ENCODE data around the gene APBB1IP. TPM values are rescaled to one million over a fixed set of nuclear protein-coding genes. Genes with fewer than 3 reads are reported as not detected.

APBB1IP gene
- total RNA-seq, 3 donors from 2014 or later (not counting 1 experiment from before 2014, with no cell fraction given): 92.5 to 119 (median 100) TPM

DNA sequence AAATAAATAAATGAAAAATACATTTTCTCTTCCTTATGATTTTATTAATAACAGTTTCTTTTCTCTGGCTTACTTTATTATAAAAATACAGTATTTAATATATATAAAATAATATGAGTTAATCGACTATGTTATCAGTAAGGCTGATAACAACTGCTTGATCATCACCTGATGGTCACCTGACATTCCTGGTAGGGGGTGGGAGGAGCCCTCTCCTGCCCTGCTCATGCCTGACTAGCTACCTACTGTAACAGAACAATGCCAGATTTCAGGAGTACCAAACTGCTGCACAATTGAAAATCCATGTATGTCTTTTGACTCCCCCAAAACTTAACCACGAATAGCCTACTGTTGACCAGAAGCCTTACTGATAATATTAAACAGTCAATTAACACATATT, 1.3 kb upstream of the APBB1IP start:
- Histone ChIP-seq H3K27ac (ENCODE audit: low read length) (peak overlapping the region; percentile 89), H3K27me3 (ENCODE audit: control insufficient read depth, insufficient read depth, low read length) (no peaks in the 10 kb centered on the region), H3K9me3 (ENCODE audit: control insufficient read depth, insufficient read depth, low read length) (no peaks in the 10 kb centered on the region), H3K4me3 (ENCODE audit: low read length) (no peak overlapping the region), H3K36me3 (ENCODE audit: control insufficient read depth, insufficient read depth, low read length) (no peaks in the 10 kb centered on the region), H3K4me1 (ENCODE audit: control insufficient read depth, insufficient read depth, low read length) (peaks cover 30% of the 10 kb centered on the region)
- ATAC-seq (no peak), DNase-seq (peak in 1 of 2 donors; percentile 37)
- intact Hi-C loops (cut with micrococcal nuclease): loop anchor here (2.0 to 5.0 kb wide), 2 partner anchors 102 to 420 kb away; no protein-coding TSS in a partner anchor
- no peaks in the 10 kb centered on the region for H3K36me3 Mint-ChIP-seq
- WGBS (ENCODE audit: insufficient coverage): no CpG with 5 or more reads among the region's 2 CpGs
- H3K4me3 Mint-ChIP-seq: no peak overlapping the region
- no peaks in the 10 kb centered on the region for H3K27me3 Mint-ChIP-seq (ENCODE audit: low read depth in 2 of 2)
- peaks cover 0 to 2% of the 10 kb centered on the region in 2 donors for H3K9me3 Mint-ChIP-seq
- TF ChIP-seq, protein P1, sequence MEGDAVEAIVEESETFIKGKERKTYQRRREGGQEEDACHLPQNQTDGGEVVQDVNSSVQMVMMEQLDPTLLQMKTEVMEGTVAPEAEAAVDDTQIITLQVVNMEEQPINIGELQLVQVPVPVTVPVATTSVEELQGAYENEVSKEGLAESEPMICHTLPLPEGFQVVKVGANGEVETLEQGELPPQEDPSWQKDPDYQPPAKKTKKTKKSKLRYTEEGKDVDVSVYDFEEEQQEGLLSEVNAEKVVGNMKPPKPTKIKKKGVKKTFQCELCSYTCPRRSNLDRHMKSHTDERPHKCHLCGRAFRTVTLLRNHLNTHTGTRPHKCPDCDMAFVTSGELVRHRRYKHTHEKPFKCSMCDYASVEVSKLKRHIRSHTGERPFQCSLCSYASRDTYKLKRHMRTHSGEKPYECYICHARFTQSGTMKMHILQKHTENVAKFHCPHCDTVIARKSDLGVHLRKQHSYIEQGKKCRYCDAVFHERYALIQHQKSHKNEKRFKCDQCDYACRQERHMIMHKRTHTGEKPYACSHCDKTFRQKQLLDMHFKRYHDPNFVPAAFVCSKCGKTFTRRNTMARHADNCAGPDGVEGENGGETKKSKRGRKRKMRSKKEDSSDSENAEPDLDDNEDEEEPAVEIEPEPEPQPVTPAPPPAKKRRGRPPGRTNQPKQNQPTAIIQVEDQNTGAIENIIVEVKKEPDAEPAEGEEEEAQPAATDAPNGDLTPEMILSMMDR (IDR thresholded peaks at IDR 0.05): no peak
- H3K27ac Mint-ChIP-seq: peak overlapping the region; percentile 85 to 97
- peaks cover 40 to 46% of the 10 kb centered on the region in 2 donors for H3K4me1 Mint-ChIP-seq

DNA sequence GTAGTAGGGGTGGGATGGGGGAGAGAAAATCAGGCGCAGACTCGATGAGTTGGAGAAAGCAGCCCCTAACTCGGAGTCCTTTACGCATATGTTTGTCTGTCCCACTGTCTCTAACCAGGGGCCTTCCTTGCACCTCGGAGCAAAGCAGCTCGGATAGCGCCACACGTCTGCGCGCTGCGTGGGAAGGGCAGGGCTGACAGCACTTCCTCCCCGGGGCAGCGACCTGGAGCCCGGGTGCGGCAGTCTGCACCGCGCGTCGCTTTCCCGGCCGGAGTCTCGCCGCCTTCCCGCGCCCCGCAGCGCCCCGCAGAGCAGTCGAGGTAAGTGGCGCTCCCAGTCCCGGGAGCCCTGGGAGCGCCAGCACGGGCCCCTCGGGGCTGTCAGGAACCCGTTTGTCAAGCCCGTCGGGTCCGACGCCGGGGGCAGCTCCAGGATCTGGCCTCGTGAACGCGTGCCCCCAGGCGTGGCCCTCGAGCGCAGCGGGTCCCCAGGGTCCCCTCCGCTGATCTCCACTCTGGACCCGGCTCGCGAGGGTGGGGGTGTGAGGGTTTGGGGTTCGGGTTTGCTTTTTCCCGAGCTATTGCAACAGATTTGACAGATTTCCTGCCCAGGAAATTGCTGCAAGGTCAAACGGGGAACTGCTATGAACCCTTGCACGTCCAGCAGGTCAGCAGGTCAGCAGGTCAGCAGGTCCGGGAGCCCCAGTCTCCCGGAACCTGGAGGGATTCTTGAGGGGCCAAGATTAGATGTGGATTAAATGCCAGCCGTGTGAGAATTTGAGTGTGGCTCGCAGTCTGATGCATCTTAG, 597 bp downstream of the APBB1IP start:
- intact Hi-C loops (cut with micrococcal nuclease): loop anchor here (2.0 to 5.0 kb wide), 2 partner anchors 48 to 419 kb away; no protein-coding TSS in a partner anchor
- under 1% methylated on average over 58 of the region's 59 CpGs for WGBS (ENCODE audit: insufficient coverage)
- Histone ChIP-seq H3K9me3 (ENCODE audit: control insufficient read depth, insufficient read depth, low read length) (no peaks in the 10 kb centered on the region), H3K4me1 (ENCODE audit: control insufficient read depth, insufficient read depth, low read length) (peaks cover 24% of the 10 kb centered on the region), H3K27me3 (ENCODE audit: control insufficient read depth, insufficient read depth, low read length) (no peaks in the 10 kb centered on the region), H3K36me3 (ENCODE audit: control insufficient read depth, insufficient read depth, low read length) (no peaks in the 10 kb centered on the region), H3K4me3 (ENCODE audit: low read length) (peak overlapping the region; percentile 70), H3K27ac (ENCODE audit: low read length) (peak overlapping the region; percentile 89)
- DNase-seq (peak; percentile 46 to 89), ATAC-seq (peak; percentile 64 to 84 (median 81))
- Mint-ChIP-seq H3K27me3 (ENCODE audit: low read depth in 2 of 2) (no peaks in the 10 kb centered on the region), H3K4me3 (peak overlapping the region; percentile 97), H3K9me3 (peaks cover 0 to 2% of the 10 kb centered on the region in 2 donors), H3K4me1 (peaks cover 52 to 60% of the 10 kb centered on the region in 2 donors), H3K36me3 (no peaks in the 10 kb centered on the region), H3K27ac (peak overlapping the region; percentile 85 to 97)
- TF ChIP-seq, protein P1 (IDR thresholded peaks at IDR 0.05): no peak

DNA sequence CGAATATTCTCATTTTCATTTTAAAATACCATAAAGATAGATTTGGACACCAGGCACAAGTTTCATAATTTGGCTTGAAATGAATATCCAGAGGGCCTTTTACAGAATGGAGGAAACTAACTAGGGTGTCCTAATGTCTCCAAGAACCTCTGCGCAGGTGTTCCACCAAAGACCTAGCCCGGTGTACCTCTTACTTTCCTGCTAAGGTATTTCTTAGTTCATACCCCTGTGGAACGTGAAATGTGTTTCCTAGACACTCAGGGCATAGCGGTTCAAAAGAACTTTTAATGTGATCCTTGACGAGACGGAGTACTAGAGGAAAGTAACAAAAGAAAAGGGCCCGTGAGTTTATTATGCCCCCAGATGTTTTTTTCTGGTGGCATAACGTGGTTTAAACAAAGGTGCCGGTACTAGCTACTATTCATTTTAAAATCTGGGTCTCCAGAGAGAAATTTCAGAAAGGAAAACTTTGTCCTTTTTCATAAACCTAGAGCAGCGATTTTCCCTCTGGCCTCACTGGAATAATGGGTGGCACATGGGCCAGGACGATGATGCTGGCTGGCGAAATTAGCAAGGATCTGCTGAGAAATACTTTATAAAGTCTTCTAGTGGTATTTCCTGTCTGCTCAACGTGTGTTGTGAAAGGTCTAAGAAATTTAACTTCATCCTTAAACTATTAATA, 1.4 kb downstream of the APBB1IP start:
- Mint-ChIP-seq H3K27ac (peak overlapping the region; percentile 85 to 97), H3K4me1 (peaks cover 61 to 68% of the 10 kb centered on the region in 2 donors), H3K4me3 (peak overlapping the region; percentile 97), H3K9me3 (peaks cover 0 to 2% of the 10 kb centered on the region in 2 donors), H3K36me3 (no peaks in the 10 kb centered on the region), H3K27me3 (ENCODE audit: low read depth in 2 of 2) (no peaks in the 10 kb centered on the region)
- TF ChIP-seq, protein P1 (IDR thresholded peaks at IDR 0.05): no peak
- H3K4me3 ChIP-seq (ENCODE audit: low read length): peak overlapping the region; percentile 70
- intact Hi-C loops (cut with micrococcal nuclease): loop anchor here (2.0 to 10.0 kb wide), 3 partner anchors 47 to 715 kb away; partner anchors contain the start of genes MASTL and YME1L1
- H3K27me3 ChIP-seq (ENCODE audit: control insufficient read depth, insufficient read depth, low read length): no peaks in the 10 kb centered on the region
- ATAC-seq (peak in 1 of 3 donors; percentile 7), DNase-seq (peak in 1 of 2 donors; percentile 48)
- H3K9me3 ChIP-seq (ENCODE audit: control insufficient read depth, insufficient read depth, low read length): no peaks in the 10 kb centered on the region
- peak overlapping the region; percentile 89 for H3K27ac ChIP-seq (ENCODE audit: low read length)
- H3K36me3 ChIP-seq (ENCODE audit: control insufficient read depth, insufficient read depth, low read length): no peaks in the 10 kb centered on the region
- H3K4me1 ChIP-seq (ENCODE audit: control insufficient read depth, insufficient read depth, low read length): peaks cover 24% of the 10 kb centered on the region
- 1% methylated on average over 13 of the region's 14 CpGs for WGBS (ENCODE audit: insufficient coverage)

All from natural killer cell (primary cell).